GM21390 (cell line): ENCODE data around the gene ATF6.

Experiments
- ATAC-seq: cut with Tn5 transposase; IDR thresholded peaks from one replicate; pipeline ENCODE4 v1.9.1; 2021; ENCODE audit not compliant: unreplicated experiment

ATF6 gene

GRCh38 chr1:161989786-161990185 is 223.7 kb downstream of the ATF6 start:
- ATAC-seq, result no peak

- no peak for ATAC-seq
These were observed 227.5 kb downstream of the ATF6 start for GRCh38 chr1:161993576-161993975.

- no peak for ATAC-seq
These were observed 228.1 kb downstream of the ATF6 start for GRCh38 chr1:161994175-161994668.

- ATAC-seq, result no peak
These were observed 231.0 kb downstream of the ATF6 start for GRCh38 chr1:161997152-161997551.

- no peak for ATAC-seq
These were observed 232.7 kb downstream of the ATF6 start for GRCh38 chr1:161998811-161999210.

- ATAC-seq, result no peak
These were observed 233.4 kb downstream of the ATF6 start for GRCh38 chr1:161999301-162000052.

- no peak for ATAC-seq
These were observed 233.9 kb downstream of the ATF6 start for GRCh38 chr1:162000053-162000420.

DNA sequence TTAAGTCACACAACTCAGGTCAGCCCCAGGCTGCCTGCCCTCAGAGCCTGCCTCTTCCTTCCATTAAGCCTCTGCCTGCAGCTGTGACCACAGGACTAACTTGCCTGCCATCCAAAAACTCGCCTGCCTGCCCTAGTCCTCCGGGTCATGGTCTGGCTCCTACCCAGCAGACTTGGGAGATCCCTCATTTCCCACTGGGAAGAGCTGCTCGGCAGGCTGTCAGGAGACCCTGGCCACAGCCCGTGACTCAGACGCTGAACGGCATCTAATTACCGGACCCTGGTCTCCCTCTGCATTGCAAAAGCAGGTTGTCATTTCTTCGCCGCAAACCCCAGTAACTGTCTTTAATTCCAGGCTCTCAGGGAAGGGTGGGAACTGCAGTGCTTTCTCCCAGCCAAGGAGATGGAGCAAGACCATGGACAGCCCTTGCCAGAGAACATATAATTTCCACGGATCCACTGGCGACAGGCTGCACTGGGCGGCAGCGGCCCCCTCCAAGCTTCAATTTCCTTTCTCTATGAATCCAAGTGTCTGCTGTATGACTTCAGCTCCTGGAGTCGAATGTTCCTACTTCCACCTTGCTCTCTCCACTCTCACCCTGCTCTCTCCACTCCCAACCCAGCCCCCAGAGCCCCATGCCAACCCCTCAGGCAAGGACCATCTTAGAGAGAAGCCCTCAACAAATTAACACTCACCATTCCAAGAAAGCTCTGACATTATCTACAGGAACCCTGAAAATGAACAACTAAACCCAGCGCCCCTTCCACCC is 237.1 kb downstream of the ATF6 start:
- ATAC-seq, result no peak

GRCh38 chr1:162003830-162004215 is 237.7 kb downstream of the ATF6 start:
- no peak for ATAC-seq

- ATAC-seq, result no peak
These were observed 238.4 kb downstream of the ATF6 start for GRCh38 chr1:162004441-162004950.

- ATAC-seq, result no peak
These were observed 240.0 kb downstream of the ATF6 start for GRCh38 chr1:162006081-162006480.

DNA sequence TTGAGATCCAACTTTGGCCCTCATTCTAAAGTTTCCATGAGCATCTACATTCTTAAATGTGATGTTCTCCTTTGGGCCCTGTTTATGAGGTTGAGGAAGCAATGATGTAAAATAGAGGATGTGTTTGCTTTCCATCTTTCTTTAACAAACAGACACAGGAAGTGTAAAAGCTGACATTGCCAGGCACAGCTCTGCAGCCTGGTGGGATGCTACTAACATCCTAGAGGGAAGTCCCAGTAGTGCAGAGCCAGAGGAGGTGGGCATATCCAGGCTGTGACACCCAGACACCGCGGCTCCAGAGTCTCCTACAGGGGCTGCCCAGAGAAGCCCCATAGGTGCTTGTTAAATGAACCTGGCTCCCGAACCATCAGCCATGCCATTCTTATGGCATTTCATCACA is 241.3 kb downstream of the ATF6 start:
- no peak for ATAC-seq

GRCh38 chr1:162008799-162009198 is 242.7 kb downstream of the ATF6 start:
- ATAC-seq, result no peak

DNA sequence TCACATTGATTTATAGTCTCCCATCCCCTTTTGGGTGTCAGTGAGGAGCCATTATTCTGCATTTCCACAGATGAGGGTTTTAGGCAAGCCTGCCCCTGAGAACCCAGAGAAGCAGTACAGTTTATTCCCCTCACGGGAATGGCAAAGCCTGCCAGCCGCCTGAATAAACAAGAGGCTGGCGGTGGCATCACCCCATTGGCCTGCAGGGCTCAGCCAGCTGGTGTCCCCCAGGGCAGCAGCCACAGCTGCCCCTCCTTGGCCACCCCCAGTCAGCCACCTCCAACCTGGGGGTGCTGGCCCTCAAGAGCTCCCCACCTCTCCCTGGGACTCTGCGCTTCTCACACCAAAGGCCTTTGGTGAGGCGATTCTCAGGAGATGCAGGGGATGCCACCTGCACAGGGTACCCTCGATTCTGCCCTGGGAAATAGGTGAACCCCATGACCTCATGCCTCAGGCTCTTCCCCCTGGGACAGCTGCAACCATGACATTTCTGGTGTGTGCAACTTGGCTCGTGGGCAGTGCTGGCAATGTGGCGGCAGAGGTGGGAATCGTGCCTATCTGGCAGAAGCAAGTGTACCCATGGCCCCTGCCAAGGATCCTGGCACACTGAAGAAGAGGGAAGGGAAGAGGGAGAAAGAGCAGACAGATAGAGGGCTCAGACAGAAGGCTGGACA is 243.5 kb downstream of the ATF6 start:
- ATAC-seq, result no peak

DNA sequence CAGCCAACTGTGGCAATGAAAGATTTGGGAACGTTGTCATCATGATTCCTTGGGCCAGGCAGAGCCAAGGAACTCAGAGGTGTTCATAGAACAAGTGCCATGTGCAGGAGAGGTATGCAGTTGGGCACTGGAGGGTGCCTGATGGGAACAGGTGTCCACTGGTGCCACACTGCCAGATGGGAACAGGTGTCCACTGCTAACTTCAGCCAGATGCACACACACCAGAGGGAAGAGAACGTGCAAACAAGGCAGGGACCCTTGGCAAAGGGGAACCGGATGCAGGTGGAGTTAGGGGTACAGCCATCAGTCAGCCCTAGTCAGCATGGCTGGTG is 244.0 kb downstream of the ATF6 start:
- no peak for ATAC-seq

DNA sequence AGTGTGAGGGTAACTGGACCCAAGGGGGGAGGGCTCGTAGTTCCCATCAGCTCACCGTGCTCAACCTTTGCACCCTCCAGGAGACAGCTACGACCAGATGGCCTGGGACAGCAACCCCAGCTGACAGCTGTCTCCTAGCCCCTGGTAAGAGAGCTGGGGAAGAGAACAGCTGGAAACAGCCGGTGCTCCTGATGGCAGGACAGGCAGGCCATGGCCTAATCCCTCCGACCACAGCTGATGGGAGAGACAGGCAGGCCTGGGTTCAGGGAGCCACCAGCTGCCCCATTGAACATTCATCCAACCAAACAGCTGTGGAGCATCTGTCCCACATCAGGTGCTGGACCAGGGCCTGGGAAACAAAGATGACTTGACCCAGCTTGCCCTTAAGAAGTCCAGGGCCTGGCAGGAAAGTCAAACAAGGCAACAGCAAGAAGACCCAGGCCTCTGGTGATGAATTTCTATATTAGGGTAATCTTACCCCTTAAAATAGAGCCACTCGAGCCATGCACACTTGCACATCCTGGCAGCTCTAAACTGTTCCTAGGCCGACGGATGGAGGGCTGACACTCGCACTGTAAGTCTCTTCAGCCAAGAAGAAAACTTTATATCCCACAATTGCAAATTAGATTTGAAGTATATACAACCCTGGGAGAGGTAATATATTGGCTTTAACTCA is 245.4 kb downstream of the ATF6 start:
- ATAC-seq, result no peak

GRCh38 chr1:162013289-162013688 is 247.2 kb downstream of the ATF6 start:
- ATAC-seq, result no peak
